Activated CD8-positive, alpha-beta memory T cell treated with anti-CD3 and anti-CD28 coated beads for 4 hours (primary cell): ENCODE results near the gene TRAPPC2.
"Not testable (repeated sequence)": the region's sequence is repeated elsewhere in the genome, so short reads cannot be mapped to it uniquely, and the experiment has no call there.

Source experiments
- DNase-seq, 2 donors: peaks; one replicate each; pipeline ENCODE4 v3.0.0-alpha.2; 2020; ENCODE audit warnings: low read depth in 2 of 2

Gene TRAPPC2

DNA sequence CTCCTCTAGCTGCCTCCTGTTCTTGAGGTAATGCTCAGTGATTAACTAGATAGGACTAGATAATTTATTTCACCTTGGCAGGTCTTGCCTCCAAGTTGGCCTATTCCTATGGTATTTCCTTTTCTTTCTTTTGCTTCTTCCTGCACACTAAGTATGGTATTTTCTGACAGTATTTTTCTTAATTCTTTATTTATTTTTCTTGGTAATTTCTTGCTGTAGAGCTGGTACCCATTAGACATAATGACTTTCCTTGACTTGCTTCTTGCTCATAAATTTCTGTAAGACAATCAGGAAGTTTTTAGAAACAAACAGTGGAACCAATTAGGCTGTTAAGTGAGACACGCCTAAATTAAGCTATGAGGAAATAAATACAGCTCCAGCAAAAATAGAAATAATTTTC is 36.0 kb downstream of the TRAPPC2 start:
- DNase-seq, result no peak

DNA sequence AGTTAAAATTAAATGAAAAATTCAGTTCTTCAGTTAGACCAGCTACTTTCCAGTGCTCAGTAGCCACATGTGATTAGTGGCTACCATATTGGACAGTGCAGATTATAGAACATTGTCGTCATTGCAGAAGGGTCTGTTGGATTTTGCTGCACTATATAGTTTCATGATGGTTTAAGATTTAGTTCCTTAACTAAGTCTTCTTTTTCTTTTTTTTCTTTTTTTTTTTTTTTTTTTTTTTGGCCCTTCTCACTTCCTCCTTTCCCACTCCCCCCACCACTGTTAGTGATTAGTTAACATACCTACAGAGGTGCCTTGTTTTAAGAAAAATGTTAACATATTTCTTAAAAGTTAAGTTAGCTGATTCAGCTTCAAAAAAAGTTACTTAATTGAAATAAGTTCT is 36.4 kb downstream of the TRAPPC2 start:
- no peak for DNase-seq

- no peak for DNase-seq
Measured at GRCh38 chrX:13697455-13697854, 37.0 kb downstream of the TRAPPC2 start.

GRCh38 chrX:13695601-13696115 is 38.8 kb downstream of the TRAPPC2 start:
- DNase-seq, result no peak

GRCh38 chrX:13694983-13695382 is 39.4 kb downstream of the TRAPPC2 start:
- no peak for DNase-seq

GRCh38 chrX:13694359-13694758 is 40.1 kb downstream of the TRAPPC2 start:
- no peak for DNase-seq

GRCh38 chrX:13693341-13693961 is 41.0 kb downstream of the TRAPPC2 start:
- no peak for DNase-seq

GRCh38 chrX:13692771-13693231 is 41.6 kb downstream of the TRAPPC2 start:
- DNase-seq, result no peak

DNA sequence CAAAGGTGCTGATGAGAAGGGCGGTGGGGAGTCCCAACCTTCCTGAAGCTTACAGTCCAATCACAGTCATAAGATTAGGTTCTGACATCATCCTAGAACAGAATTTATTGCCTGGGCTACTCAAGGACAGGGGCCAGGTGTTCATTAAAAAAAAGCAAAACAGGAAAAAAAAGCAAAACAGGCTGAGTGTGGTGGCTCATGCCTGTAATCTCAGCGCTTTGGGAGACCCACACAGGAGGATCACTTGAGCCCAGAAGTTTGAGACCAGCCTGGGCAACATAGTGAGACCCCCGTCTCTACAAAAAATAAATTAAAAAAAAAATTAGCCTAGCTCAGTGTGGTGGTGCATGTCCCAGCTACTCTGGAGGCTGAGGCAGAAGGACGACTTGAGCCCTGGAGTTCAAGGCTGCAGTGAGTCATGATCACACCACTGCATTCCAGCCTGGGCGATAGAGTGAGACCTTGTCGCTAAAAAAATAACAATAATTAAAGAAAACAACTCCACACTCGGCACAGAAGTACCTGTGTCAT is 42.5 kb downstream of the TRAPPC2 start:
- DNase-seq, result no peak

DNA sequence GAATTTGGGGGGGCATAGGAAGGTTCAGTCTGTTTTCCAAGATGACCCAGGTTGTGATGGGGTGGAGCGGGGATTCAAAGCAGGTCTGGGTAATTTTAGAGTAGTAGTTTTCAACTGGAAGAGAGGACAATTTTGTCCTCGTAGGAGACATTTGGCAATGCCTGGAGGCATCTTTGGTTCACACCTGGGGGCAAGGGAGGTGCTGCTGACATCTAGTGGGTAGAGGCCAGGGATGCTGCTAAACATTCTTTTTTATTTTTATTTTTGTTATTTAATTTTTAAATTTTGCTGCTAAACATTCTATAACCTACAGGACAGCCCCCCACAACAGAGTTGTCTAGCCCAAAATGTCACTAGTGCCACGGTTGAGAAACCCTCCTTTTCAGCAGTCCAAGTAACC is 43.6 kb downstream of the TRAPPC2 start:
- DNase-seq, result no peak

- DNase-seq, result no peak
Measured at GRCh38 chrX:13689741-13690211, 44.6 kb downstream of the TRAPPC2 start.

- DNase-seq, result peak; percentile 42 to 64
Measured at GRCh38 chrX:13688958-13689740, 45.3 kb downstream of the TRAPPC2 start, which contains the start of gene RAB9A. TSS of gene RAB9A (plus strand) at chrX:13689128. CDS start at chrX:13708747, 19,619 bp downstream.

- no peak for DNase-seq
Measured at GRCh38 chrX:13688384-13688957, 45.9 kb downstream of the TRAPPC2 start.

DNA sequence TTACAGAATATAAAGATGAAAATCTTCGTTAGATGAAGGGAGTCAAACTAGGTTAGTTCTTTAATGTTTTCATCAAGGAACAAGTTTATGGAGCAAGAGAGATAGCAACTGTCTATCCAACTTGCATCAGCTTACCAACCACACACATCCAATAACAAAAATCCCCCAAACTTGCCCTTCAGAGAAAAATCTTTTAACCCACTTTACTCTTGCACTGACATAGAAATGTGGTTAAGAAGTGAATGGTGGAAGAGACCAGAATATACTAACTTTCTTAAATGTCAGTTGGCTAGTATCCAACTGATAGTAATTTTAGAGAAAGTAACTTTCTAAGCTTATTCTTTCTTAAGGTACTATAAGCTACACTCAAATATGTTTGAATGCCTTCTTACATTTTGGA is 47.2 kb downstream of the TRAPPC2 start:
- DNase-seq, result no peak

GRCh38 chrX:13685126-13685763 is 49.2 kb downstream of the TRAPPC2 start:
- DNase-seq, result no peak

DNA sequence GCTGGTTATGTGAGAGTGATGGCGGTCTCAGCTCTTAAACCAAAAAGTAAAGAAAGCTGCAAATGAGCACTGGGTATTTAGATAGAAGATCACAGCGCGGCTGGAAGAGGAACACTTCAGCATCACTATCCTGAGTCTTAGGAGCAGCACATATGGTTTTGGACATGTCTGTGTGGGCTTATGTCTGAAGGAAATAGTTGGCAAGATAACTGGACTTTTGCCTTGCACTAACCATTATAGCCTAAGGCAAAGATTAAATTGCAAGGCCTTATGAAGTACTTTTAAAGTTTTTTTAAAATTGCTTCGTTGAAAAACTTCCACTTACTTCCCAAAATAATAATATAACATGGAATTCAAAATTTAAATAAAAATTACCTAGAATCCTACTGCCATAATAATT is 50.1 kb downstream of the TRAPPC2 start:
- DNase-seq, result no peak

GRCh38 chrX:13681595-13681994 is 52.8 kb downstream of the TRAPPC2 start:
- no peak for DNase-seq

- not testable (repeated sequence) for DNase-seq
Measured at GRCh38 chrX:13679700-13680099, 54.7 kb downstream of the TRAPPC2 start.

GRCh38 chrX:13676885-13677284 is 57.5 kb downstream of the TRAPPC2 start:
- DNase-seq, result no peak

DNA sequence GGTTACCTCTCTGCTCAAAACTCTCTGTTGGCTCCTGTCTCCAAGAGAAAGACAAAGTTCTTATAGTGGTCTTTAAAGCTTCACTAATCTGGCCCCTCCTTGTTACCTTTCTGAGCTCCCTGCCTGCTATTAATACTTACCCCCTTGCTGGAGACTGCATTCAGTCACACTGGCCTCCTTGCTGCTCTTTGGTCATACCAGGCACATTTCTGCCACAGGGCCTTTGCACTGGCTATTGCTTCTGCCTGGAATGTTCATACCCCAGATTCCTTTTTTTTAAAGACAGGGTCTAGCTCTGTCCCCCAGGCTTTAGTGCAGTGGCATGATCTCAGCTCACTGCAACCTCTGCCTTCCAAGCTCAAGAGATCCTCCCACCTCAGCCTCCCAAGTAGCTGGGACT is 61.4 kb downstream of the TRAPPC2 start:
- DNase-seq, result no peak

- DNase-seq, result no peak
Measured at GRCh38 chrX:13670197-13670596, 64.2 kb downstream of the TRAPPC2 start.

DNA sequence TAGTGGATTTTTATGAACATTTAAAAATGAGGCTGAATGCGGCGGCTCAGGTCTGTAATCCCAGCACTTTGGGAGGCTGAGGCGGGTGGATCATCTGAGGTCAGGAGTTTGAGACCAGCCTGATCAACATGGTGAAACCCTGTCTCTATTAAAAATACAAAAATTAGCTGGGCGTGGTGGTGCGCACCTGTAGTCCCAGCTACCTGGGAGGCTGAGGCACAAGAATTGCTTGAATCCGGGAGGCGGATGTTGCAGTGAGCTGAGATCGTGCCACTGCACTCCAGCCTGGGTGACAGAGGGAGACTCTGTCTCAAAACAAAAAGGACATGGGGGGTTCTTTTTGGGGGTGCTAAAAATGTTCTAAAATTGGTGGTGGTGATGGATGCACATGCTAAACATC is 64.7 kb downstream of the TRAPPC2 start:
- not testable (repeated sequence) for DNase-seq
